ENCODE measurements around the gene PIGN.
"Not testable (repeated sequence)": the region's sequence is repeated elsewhere in the genome, so short reads cannot be mapped to it uniquely, and the experiment has no call there.

The PIGN gene

DNA sequence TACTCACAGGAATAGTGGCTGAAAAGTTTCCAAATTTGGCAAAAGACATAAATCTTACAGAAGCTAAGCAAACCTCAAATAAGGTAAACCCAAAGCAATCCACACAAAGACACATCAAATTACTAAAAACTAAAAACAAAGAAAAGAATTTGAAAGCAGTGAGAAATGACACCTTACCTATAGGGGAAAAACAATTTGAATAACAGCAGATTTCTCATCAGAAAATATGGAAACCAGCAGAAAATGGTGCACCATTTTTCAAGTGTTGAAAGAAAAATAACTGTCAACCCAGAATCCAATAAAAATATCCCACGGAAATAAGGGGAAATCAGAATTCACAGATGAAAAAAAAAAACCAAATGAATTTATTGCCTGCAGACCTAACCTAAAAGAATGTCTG lies 138.6 kb downstream of the PIGN start:
- DNase-seq: no peak

DNA sequence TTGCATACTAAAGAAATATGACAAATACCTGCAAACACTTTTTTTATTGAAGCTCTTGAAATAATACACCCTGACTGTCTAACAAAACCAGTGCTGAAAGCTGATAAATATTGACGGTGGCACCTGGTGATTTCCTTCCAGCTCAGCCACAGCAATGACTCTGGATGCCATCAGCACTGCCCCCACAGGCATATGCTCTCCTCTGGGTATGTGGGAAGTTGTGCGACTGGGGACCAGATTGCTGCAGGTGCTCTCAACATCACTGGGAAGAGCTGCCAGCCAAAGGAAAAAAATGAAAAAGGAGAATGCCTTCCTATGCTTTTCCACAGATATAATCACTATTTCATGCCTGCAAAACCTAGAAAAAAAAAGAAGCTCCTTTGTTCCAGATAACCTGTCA lies 141.5 kb downstream of the PIGN start:
- no peak for DNase-seq

DNA sequence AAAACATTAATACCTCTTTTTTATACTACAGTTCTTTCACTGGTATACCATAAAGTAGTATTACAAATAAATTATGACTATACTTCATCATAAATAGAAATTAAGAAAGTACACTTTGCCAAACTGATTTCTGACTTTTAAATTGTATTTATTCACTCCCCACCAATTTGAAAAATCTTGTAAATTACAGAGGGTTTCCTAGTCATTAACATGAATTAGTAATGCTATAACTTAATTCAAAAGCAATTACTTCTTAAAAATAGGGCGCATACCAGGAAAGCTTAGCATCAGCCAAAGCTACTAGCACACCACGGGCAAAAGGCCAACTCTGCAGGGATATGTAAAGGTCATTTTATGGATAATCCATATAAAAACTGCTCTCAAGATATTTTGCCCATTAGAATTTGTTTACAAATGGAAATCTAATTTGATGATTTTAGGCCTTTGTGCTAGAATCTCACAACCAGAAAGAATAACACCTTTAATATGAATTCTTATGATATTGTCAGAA lies 142.3 kb downstream of the PIGN start:
- no peak for DNase-seq

DNA sequence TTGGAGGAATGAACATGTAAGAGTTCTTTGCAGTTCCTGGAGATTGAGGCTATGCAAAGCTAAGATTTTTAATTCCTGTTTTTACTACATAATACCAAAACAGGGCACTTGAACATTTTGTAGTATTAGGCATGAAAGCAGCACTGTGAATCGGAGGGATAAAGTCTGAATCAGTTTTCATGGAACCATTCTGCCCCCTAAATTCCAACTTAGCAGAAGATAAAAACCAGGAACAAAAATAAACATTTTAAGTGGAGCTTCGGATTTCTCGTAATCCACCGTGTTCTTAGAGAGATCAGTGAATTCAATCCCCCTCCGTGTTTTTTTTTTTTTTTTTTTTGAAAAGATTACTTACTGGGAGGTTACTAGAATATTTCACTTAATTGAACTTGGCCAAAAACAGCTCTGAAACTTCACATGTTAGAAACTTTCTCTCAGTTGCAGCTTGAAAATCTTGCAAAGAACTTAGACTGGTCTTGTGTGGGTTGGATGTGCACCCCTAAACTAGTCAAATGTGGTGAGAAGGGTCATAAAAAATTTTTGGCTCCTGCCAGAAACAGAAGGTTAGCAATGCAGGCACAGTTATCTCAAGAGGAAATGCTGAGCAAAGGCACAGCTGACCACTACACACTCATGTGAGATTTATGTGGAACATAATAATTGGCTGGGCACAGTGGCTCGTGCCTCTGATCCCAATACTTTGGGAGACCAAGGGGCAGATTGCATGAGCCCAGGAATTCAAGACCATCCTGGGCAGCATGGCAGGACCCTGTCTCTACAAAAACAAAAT lies 148.7 kb downstream of the PIGN start:
- no peak for DNase-seq

DNA sequence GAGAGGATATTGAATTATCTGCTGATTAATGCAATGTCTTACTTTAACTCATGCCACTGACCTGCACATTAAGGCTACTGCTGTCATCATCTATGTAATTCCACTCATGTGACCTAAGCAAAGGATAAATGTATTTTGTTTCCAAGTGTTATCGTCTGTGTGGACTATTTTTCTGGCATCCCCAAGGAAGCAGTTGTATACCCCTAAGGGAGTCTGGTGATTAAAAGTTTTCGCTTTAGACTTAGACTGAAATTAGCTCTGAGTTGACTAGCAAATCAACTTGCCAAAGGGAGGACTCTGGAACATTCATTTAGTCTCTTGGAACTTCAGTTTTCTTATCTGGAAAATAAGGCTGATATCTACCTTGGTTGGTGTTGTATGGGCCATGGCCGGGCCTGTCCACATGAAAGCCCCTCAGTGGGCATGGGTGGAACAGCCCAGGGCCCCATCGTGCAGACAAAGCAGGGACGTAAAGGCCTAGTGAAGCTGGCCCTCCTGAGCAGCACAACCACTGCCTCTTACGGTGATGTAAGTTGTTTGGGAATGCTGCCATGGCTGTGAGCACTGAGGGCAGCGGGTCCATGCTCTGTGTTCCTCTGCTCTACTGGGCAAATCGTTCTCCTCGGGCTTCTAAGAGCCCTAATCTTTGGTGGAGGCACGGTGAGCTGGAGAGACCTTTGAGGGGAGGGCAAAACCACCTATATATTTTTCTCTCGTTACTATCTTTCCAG lies 149.7 kb downstream of the PIGN start:
- DNase-seq: no peak

DNA sequence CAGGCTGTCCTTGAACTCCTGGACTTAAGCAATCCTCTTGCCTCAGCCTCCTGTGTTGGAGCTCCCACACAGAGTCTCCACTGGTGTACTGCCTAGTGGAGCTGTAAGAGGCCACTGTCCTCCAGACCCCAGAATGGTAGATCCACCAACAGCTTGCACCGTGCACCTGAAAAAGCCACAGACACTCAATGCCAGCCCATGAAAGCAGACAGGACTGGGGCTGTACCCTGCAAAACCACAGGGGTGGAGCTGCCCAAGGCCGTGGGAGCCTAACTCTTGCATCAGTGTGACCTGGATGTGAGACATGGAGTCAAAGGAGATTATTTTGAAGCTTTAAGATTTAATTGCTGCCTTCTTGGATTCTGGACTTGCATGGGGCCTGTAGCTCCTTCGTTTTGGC lies 152.6 kb downstream of the PIGN start:
- not testable (repeated sequence) for DNase-seq

DNA sequence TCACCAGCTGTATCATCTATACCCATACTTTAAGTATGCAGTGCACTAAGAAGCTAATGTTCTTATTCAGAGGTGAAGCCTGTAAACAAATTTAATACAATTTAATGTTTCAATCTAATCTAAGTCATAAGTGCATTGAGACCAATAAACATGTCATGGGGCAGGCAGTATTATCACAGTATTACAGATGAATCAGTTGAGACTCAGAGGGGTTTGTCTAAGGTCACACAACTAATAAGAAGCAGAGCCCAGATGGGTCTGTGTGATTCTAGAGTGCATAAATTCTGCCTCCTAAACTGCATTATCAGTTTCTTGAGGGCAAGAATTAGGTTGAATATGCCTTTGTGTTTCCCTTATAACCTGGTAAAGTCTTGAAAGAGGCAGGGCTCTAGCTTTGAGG lies 153.1 kb downstream of the PIGN start:
- no peak for DNase-seq

DNA sequence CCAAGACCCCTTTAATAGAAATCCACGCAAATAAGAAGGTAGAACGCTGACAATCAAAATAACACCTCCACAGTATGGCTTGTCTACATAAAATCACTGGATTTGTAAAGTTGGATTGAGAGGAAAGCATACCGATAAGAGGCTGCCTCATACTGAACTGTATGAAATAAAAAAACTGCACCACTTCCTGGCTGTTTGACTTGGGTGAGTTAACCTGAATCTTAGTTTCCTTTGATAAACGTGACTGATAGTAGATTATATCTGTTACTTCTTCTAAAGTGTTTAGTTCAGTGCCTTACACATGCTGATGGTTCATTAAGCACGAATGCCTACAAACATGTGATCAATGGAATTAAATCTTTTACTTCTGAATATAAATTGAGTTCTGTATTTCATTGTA lies 153.6 kb downstream of the PIGN start:
- DNase-seq: no peak

DNA sequence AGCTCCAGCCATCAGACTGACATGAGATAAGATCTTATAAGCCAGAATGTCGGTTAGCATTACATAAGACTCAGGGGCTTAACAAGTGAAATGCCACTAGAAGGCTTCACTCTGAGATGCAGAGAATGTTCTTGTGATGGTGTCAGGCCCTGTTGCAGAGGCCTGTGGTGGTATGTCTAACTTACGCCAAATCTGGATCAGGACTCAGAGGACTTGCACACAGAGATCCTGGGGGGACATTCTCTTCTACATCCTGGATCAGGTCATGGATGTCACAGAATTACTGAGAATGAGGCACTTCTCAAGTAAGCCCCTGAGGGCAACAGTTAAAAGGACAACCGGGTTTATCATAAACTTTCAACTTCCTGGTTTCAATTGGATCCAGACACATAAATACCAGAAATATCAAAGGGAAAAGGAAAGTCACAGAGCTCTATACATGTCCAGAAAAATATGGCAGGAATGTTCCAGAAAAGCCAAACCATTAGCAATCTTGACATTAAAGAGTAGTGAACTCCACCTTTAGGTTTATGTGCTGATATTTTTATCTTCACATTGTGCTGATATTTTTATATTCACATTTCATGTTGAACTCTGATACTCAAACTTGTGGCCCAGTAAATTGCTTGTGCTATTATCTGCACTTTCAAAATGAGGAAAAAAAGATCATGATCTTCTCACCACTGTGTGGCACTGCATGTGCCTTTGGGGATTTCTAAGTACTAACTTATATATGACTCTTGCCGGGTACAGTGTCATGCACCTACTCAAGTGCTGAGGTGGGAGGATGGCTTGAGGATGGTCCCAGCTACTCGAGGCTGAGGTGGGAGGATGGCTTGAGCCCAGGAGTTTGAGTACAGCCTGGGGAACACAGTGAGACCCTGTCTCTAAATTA lies 156.5 kb downstream of the PIGN start:
- no peak for DNase-seq

DNA sequence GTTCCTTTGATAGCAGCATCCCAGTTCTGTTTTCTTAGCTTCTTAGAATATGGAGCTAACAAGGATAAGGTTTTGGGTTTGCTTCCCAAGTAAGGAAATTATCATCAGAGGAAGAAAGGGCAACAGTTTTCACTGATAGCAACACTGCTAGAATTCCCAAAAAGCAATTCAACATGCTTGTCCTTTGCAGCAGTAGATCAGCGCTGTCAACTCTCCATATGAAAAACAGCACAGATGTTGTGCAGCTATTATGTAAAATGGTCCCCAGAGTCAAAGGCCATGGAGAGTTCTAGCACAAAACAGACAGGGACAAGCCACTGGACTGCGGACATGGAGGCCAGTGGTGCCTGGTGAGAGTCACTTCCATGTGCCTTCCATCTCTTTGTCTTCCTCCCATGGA lies 158.1 kb downstream of the PIGN start:
- DNase-seq: no peak

DNA sequence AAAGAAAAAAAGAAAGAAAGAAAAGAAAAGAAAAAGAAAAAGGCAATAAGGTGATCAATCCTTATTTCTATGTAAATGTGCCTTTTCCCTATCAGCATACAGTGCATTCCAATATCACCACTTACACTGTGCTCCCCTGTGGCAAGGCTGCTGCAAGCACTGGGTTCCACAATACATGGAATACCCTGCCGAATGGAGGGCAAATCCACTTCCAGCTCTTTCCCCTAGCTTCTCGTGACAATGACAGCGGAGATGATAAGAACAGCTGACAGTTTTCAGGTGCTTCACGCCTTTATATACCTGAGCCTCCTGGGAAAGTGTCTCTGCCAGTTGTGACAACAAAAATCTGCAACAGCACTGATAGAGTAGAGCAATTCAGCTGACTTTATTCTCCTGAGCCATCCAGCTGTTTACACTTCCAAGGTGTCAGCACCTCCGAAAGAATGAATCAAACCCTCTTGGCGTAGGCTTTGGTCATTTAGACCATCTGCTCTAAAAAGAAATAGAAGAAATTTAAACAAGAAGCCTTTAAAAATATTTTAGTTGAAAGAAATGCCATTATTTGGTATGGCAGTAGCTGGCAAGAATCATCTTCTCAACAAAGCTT lies 158.8 kb downstream of the PIGN start:
- no peak for DNase-seq

DNA sequence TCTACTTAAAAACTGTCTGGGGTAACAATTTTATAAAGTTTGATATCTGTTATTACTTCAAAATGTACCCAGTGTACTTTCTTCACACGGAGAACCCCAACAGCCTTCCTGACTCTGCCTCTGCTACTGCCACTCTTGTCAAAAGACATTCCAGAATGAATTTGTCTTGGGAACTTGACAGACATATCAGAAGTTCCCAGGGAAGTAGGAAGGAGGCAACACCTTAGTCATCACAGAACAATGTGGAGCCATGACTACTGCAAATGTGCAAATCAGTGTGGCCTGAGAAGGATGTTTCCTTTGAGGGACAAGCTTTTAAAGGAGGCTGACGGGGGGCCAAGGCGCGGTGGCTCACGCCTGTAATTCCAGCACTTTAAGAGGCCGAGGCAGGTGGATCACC lies 160.3 kb downstream of the PIGN start:
- DNase-seq: no peak

DNA sequence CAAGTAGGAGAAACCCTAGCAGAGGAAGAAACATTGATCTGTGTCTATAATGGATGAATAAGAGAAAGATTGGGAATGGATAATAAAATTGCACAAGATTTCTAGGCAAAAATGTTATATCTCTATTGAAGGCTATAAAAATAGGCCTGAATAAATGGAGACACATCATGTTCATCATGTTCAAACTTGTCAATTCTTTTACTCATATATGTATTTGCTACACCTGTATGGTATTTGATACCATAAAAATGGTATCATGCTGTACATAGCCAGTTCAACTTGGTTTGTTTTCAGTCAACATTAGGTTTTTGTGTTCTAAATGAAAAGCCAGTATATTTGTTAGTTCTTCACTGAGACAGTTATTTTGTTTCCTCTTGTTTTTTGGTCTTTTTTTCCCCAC lies 161.9 kb downstream of the PIGN start:
- DNase-seq: no peak

DNA sequence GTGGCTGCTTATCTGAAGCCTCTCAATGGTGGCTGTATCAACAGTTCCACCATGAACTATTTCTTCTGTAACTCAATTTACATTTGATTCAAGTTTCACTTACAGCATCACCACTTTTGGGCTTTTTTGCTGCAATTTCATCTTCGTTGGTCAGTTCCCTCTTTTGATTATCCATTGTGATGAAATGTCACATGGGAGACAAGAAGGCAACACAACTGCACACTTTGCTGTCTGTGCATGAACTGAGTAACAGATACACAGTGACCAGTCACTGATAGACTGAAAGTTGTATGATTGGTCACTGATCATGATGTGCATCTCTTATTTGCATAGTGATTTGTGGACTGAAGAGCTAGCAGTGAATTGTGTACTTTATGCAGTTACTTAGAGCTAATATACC lies 163.3 kb downstream of the PIGN start:
- DNase-seq: no peak

DNA sequence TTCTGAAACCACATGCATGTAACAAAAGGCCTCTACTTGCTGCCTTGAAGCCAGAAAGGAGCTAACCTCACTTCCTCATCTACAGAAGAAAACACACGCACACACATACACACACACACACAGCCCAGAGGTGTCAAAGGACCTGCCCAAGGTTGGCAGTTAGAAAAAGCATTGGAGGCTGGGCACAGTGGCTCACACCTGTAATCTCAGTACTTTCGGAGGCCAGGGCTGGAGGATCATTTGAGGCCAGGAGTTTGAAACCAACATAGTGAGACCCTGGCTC lies 168.2 kb downstream of the PIGN start:
- DNase-seq: no peak

DNA sequence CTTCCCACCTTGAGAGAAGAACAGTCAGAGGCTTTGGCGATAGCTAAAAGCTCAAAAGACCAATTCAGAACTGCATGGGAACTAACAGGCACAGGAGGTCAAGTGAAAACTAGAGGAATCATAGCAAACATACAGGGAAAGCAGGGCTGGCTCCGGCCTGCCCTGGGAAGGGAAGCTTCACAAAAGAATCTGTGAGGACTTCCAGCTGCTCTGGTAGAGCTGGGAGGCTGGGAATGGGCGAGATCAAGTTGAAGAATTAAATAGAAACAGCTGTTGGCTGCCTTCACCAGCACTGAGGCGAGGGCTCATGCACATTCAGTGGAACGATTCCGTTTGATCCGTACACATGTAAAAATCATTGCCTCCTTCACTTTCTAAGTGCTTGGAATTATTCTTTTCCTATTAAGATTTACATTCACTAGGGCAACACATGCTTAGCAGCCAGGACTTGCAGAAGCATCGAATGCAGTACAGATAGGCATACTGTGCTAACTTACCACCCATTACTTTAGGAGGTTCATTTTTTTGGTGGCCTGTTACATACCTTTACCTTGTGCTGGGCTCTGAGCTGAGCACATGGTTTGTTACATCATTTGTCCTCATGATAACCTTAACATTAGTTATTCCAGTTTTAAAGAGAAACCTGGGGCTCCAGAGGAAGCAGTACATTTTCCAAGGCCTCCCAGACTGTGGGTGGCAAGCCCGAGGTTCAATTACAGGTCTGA lies 168.7 kb downstream of the PIGN start:
- no peak for DNase-seq

DNA sequence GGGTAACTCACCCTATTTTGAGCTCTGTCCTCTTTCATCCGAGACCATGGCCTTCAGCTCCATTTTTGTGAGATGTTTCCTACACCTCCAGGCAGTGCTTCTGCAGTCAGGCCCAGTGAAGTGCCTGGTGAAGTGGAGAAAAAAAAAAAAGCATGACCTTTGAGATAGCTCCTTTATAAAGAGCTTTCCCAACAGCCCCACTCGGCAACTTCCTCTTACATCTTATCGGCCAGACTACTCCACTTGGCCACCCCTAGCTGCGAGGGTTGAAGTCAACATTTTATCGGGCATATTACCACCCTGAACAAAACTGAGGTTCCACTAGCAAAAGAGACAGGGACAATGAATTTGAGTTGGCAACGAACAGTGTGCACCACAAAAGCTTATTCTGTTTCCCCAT lies 169.2 kb downstream of the PIGN start:
- no peak for DNase-seq

DNA sequence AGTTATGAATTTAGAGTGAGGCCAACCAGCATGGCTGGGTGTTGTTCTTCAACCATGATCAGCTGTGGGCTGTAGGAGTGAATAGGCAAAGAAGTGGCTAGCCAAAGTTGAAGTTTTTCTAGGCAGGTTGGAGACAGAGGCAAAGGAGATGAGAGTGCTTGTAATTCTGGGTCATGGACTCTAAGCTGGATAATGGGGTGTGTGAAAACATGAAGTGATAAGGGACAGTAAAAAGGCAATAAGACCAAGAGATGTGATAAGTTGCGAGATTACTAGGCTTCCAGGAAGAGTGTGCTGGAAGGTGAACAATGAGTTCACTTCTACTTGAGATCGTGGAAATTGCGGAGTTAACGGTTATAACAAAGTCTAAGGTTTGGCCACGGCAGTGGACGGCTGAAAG lies 175.4 kb downstream of the PIGN start:
- no peak for DNase-seq

DNA sequence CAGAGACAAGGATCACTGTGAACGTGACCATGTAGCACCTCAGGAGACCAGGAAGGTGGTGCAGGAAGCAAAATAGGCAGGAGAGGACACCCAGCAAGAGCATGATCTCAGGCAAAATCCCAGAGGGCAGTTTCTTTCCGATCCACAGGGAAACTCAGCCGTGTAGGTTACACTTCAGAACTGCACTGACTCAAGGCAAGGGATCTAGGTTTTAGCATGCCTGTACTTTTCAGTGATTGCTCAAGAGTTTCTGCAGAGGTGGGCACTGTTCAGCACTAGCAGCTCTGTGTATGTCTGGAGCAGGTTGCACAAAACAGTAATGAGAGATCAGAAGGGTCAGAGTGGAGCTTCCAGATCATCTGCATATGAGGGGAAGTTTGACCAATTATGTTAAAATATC lies 177.3 kb downstream of the PIGN start:
- no peak for DNase-seq

DNA sequence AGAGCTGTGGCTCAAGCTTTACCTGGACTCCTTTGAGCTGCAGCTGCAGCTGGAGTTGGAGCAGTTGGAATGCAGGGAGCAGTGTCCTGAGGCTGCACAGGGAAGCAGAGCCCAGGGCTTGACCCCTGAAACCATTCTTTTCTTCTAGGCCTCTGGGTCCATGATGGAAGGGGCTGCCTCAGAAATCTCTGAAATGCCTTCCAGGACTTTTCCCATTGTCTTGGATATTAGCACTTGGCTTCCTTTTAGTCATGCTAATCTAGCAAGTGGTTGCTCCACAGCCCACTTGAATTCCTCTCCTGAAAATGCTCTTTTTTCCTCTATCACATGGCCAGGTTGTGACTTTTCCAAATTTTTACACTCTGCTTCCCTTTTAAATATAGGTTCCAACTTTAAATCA lies 185.5 kb downstream of the PIGN start:
- DNase-seq: no peak

DNA sequence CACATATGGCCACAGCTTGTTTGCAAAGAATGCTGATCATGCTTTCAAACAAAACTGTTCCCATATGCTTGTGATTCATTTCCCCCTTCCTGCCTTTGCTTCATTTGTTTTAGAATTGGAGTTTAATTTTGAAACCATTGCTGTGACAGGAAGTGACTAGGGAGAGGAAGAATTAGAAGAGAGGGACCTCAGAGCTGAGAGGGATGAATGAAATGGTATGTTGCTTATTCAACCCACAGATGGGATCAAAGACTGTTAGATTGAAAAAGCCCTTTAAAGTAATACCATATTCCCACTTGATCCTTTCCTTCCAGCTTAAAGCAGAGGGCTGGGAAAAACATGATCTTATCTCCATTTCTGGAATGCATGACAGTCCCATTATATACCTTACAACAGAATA lies 187.9 kb downstream of the PIGN start:
- no peak for DNase-seq

DNA sequence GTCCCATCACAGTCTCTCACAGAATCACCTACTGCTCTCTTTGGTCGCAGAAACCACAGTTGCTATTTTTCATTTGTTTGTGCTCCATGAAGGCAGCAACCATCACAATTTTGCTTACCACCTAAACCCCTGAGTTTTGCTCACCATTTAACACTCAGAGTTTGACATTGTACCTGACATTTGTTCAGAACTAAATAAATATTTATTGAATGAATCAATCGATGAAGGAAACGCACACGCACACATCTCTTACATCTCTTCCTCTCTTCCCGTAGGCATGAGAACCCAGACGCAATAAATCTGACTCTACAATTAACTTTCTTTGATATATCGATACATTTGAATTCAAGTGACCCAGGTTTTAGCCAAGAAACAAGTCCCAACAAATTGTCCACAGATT lies 188.5 kb downstream of the PIGN start:
- no peak for DNase-seq

DNA sequence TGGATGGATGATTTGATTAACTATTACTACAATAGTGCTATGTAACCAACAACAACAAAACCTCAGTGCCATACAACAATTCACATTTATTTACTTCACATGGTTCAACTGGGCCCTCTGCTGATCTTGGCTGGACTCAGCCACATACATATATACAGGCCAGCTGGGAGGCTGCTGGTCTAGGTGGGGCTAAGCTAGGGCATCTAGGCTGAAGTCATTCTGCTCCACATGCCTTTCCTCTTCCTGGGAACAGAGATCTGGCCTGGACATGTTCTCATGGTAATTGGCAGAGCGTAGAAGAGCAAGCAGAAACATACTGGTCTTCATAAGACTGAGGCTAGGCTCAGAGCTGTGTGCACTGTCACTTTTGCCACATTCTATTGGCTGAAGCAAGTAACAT lies 191.2 kb downstream of the PIGN start:
- no peak for DNase-seq
